GM10248 (cell line): ENCODE data around the gene GAB2.

ENCODE experiments used
- CTCF ChIA-PET: fragments of 300-600 bp; sonication (Branson Sonifier 250); formaldehyde crosslinking; extraction: SDS; loops from one replicate; lab custom pipeline; 2021; ENCODE audit warnings: antibody characterized with exemption; lab: Yijun Ruan, JAX
- POLR2A ChIA-PET: fragments of 350-650 bp; sonication (Branson Sonifier 250); formaldehyde crosslinking; extraction: SDS; loops from one replicate; lab custom pipeline; 2020; ENCODE audit warnings: antibody characterized with exemption; lab: Yijun Ruan, JAX
- DNase-seq: peaks from one replicate; pipeline ENCODE4 v3.0.0; 2012; ENCODE audit errors: extremely low spot score
- CTCF ChIP-seq: IDR thresholded peaks from 2 replicates; pipeline ENCODE4 v1.5.1; 2012; ENCODE audit warnings: mild to moderate bottlenecking, low read depth; ENCODE audit errors: extremely low read depth, missing control alignments, control extremely low read depth

GAB2 gene

GRCh38 chr11:78334109-78334508, 83.5 kb downstream of the GAB2 start:
- CTCF ChIA-PET = no interaction called here
- POLR2A ChIA-PET = no interaction called here
- TF ChIP-seq CTCF = no peak
- DNase-seq = no peak

DNA sequence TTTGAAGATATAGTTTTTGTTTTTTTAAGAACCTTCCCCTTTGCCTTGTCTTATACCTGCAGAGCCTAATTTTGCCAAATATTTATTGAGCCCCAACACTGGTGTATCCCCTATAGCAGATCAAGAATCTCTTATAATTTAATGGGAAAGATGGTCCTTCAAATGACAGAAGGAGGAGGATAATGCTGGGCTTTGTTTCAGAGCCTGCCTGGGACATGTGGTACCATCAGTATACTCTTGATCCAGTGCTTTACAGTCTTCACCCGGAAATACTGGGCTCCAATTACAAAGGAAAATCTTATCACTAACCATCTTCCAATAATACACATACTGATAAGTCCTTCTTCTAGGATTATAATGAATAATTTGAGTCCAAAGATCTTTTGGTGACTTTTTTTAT, 84.7 kb downstream of the GAB2 start:
- no peak for TF ChIP-seq CTCF
- CTCF ChIA-PET = interaction anchor here (0.6 to 2.1 kb wide), 2 partner anchors 12 to 232 kb away, joined by 3 to 4 read pairs; no protein-coding TSS in a partner anchor
- DNase-seq = no peak
- POLR2A ChIA-PET = no interaction called here

DNA sequence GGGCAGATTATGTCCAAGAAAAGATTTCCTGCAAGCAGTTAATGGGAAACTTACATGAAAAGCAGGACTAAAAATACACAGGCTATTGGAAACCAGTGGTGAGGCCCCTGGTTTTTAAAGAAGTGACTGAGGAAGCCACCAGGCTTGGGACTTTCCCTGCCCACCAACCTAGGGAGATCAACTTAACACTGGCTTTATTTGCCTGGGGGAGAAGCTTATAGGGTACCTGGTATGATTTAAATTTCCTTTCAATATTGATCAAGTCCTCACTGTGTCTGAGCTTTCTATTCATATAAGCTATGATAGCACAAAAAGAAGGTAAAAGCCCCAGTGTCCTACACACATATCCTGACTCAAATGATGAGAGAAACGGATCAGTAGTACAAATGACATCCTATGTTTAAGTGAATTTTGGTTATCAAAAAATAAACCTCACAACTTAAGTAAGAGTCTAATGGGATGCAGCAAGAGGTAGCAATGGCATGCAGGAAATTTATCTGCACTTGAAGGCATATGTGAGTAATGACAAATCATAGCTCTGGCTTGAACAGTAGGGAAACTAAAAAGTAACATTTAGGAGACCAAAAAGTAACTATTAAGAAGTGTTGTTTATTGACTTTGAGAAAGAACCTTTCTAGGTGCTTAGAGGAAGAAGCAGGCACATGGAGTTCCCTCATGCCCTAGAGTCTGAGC, 85.3 kb downstream of the GAB2 start:
- CTCF ChIA-PET = interaction anchor here (0.6 to 2.1 kb wide), 6 partner anchors 12 to 232 kb away, joined by 3 to 4 read pairs (median 3); no protein-coding TSS in a partner anchor
- POLR2A ChIA-PET = no interaction called here
- DNase-seq = no peak
- TF ChIP-seq CTCF = no peak

- ChIA-PET CTCF (interaction anchor here (0.7 to 2.1 kb wide), 6 partner anchors 9 to 233 kb away, joined by 3 to 7 read pairs (median 3); no protein-coding TSS in a partner anchor), POLR2A (no interaction called here)
- TF ChIP-seq CTCF = no peak
- DNase-seq = no peak
Observed at GRCh38 chr11:78331711-78332110, 85.9 kb downstream of the GAB2 start.

DNA sequence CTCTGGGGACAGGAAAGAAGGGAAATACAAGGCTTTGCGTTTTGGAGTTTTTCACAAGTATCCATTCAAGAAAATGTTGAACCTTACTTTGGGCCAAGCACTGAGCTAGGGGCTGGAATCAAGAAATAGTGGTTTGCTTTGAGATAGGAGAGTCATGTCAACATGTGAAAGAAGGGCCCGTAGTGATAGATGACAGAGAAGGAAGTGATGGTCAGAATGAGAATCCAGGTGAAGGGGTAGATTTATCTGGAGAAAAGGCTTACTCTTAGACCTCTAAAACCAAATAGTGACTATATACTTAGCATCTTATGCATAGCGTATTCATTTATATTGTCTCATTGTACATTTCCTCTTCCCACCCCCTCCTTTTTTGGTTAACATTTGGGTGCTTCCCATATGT, 87.3 kb downstream of the GAB2 start:
- TF ChIP-seq CTCF = no peak
- no peak for DNase-seq
- POLR2A ChIA-PET = no interaction called here
- CTCF ChIA-PET = interaction anchor here (0.9 to 2.0 kb wide), 4 partner anchors 10 to 102 kb away, joined by 3 to 7 read pairs (median 4); no protein-coding TSS in a partner anchor

- no peak for TF ChIP-seq CTCF
- ChIA-PET CTCF (interaction anchor here (1.5 kb wide), 1 partner anchor 98 kb away, joined by 3 read pairs; no protein-coding TSS in a partner anchor), POLR2A (no interaction called here)
- DNase-seq = no peak
Observed at GRCh38 chr11:78327945-78328344, 89.7 kb downstream of the GAB2 start.
